ENCODE results near the gene SKIL. TPM values are rescaled to one million over a fixed set of nuclear protein-coding genes. Genes with fewer than 3 reads are reported as not detected.

SKIL gene
- polyA plus RNA-seq, 3 donors = 3.4 to 16.0 (median 13.3) TPM

- 90 to 96% (median 91%) methylated on average over 12 of the region's 12 CpGs for WGBS, 3 donors
- H3K27ac ChIP-seq (ENCODE audit: low read depth, low read length) = no peak overlapping the region
Observed at GRCh38 chr3:170346481-170347392, 10.8 kb upstream of the SKIL start.

GRCh38 chr3:170350515-170351413, 6.8 kb upstream of the SKIL start:
- WGBS, 3 donors = 61 to 86% (median 80%) methylated on average over 8 of the region's 8 CpGs
- no peak overlapping the region for H3K27ac ChIP-seq (ENCODE audit: low read depth, low read length)

GRCh38 chr3:170352936-170353335, 4.6 kb upstream of the SKIL start:
- no peak overlapping the region for H3K27ac ChIP-seq (ENCODE audit: low read depth, low read length)
- 52 to 81% (median 53%) methylated on average over 7 of the region's 7 CpGs for WGBS, 3 donors

GRCh38 chr3:170353485-170353884, 4.0 kb upstream of the SKIL start:
- no peak overlapping the region for H3K27ac ChIP-seq (ENCODE audit: low read depth, low read length)

GRCh38 chr3:170354760-170355159, 2.8 kb upstream of the SKIL start:
- 95 to 97% (median 96%) methylated on average over 4 of the region's 4 CpGs for WGBS, 3 donors
- H3K27ac ChIP-seq (ENCODE audit: low read depth, low read length) = no peak overlapping the region

DNA sequence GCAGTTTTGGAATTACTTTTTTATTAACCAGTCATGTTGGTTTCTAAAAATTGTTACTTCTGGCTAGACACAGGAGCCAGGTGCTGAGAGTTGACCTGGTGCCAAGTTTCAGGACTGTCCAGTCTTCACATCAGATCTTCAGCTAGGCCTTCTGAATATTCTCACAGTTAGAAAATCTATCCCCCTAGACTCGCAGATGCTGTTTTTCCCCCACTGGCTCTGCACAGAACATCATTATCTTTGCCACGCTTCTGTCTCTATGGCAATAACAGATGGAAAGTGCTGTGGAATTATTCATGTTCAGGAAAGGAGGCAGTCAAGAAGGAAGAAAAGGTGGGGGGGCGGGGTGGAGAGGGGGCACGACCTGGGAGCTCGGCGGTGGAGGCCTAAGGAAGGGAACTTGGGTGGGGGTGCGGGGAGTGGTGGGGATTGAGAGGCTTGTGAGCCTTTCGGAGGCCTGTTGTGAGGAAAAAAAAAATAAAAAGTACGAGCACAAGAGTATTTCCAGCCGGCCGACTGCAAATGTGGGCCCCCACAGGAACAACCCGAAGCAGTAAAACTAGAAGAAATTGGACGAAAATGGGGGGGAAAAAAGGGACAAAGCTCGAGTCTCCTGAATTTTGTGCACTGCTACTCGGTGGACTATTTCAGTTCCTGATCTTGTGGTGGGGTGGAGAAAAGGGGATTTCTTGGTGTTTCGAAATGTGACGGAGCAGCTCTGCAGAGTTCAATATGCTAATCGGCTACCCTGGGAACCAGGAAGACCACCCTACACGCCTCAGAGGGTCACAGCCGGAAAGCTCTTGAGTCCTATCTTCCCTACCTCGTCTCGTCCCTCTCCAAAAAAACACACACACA, 1.5 kb upstream of the SKIL start:
- H3K27ac ChIP-seq (ENCODE audit: low read depth, low read length) = peak overlapping the region; percentile 99
- 4 to 5% (median 5%) methylated on average over 22 of the region's 22 CpGs for WGBS, 3 donors

DNA sequence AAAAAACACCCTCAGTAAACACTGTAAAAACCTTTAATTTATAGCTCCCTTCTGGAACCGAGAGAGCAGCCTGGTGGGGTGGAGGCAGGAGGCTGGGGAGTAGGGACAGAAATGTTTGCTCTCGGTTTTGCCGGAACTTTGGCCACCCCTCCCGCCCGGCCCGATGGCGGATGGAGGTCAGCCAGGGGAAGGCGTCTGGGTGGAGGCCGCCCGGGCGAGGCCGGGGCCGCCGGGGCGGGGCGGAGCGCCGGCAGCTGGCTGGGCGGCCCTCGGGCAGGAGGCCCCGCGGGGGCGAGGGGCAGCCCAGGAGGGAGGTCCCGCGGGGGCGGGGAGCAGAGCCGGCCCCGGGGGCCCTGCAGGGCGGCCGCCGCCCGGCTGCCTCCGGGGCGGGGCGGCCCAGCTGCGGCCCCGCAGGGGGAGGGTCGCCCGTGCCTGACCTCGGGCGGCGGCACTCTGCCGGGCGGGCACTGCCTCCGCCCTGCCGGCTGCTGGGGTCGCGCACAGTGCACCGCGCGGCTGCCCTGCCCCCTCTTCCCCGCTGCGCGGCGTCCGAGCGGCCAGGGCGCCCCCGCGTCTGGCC, 829 bp upstream of the SKIL start:
- H3K27ac ChIP-seq (ENCODE audit: low read depth, low read length) = peak overlapping the region; percentile 99
- WGBS, 3 donors = 0 to 1% (median 0%) methylated on average over 10 to 60 of the region's 60 CpGs

DNA sequence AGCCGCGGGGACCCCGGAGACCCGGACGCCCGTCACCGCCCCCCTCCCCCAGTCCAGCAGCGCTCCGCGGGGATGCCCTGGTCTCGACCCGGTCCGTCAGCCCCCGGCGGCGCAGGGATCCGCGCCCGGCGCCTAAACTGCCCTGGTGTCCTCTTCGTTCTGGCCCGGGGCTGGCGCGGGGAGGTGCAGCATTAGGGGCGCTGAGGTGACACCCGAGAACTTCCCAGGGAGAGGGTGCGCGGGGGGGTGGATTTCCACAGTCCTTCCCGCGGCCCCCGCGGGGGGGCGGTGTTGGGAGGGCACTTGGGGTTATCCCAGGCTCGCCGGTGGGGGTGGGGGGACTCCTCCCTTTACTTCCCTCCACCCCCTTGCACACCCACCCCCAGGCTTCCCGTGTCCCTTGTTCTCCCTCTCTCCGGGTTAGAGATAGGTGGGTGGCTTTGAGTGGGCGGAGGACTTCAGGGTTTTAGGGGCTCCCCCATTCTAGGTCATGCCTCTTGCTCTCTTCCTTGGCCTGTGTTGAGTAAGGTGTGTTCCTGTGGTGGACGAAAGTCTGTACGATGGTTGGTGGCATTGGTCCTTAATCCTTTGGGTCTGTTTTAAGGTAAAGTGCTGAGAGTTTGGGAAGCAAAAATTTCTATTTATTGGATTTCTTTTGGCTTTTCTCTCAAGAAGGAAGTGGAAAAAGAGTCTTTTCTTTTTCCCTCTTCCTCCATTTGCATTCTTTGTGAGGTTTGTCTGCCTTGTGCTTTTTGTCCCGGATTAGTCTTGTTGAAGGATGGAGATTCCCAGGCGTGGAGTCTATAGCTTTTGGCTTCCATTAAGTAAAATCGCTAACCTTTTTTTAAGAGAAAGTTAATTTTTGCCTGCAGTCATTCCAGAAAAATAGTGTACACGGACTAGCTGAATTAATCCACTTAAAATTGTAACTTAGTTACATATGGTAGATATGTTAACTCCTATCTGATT, 811 bp downstream of the SKIL start:
- peak overlapping the region; percentile 99 for H3K27ac ChIP-seq (ENCODE audit: low read depth, low read length)
- 4 to 6% (median 5%) methylated on average over 30 to 44 of the region's 44 CpGs for WGBS, 3 donors

DNA sequence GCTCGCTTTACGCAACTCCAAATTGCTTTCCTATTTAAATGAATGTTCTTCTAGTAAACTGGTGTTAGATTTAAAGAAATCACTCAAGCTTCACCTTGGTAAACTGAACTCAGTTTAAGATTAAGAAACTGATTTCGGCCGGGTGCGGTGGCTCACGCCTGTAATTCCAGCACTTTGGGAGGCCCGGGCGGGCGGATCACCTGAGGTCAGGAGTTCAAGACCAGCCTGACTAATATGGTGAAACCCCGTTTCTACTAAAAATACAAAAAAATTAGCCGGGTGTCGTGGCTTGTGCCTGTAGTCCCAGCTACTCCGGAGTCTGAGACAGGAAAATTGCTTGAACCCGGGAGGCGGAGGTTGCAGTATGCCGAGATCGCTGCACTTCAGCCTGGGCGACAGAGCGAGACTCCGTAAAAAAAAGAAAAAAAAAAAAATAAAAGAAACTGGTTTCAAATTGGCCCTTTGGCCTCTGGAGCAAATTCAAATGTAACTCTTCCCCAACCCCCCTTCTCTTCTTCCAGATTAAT, 1.7 kb downstream of the SKIL start:
- WGBS, 3 donors = 84 to 89% (median 89%) methylated on average over 20 of the region's 20 CpGs

DNA sequence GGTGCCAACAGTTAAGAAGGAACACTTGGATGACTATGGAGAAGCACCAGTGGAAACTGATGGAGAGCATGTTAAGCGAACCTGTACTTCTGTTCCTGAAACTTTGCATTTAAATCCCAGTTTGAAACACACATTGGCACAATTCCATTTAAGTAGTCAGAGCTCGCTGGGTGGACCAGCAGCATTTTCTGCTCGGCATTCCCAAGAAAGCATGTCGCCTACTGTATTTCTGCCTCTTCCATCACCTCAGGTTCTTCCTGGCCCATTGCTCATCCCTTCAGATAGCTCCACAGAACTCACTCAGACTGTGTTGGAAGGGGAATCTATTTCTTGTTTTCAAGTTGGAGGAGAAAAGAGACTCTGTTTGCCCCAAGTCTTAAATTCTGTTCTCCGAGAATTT, 3.0 kb downstream of the SKIL start:
- 93 to 97% (median 94%) methylated on average over 5 of the region's 5 CpGs for WGBS, 3 donors
- no peak overlapping the region for H3K27ac ChIP-seq (ENCODE audit: low read depth, low read length)

More for the DNA sequence above, 1.7 kb downstream of the SKIL start:
- H3K27ac ChIP-seq (ENCODE audit: low read depth, low read length) = no peak overlapping the region

- 48 to 68% (median 65%) methylated on average over 5 of the region's 5 CpGs for WGBS, 3 donors
Observed at GRCh38 chr3:170360916-170361315, 3.4 kb downstream of the SKIL start.

GRCh38 chr3:170361711-170362110, 4.2 kb downstream of the SKIL start:
- no peak overlapping the region for H3K27ac ChIP-seq (ENCODE audit: low read depth, low read length)
- 68 to 89% (median 83%) methylated on average over 6 of the region's 6 CpGs for WGBS, 3 donors

More at GRCh38 chr3:170360916-170361315, 3.4 kb downstream of the SKIL start:
- no peak overlapping the region for H3K27ac ChIP-seq (ENCODE audit: low read depth, low read length)

GRCh38 chr3:170363471-170363994, 6.0 kb downstream of the SKIL start:
- 91 to 96% (median 95%) methylated on average over 11 of the region's 11 CpGs for WGBS, 3 donors
- H3K27ac ChIP-seq (ENCODE audit: low read depth, low read length) = no peak overlapping the region

GRCh38 chr3:170364965-170365364, 7.5 kb downstream of the SKIL start:
- no peak overlapping the region for H3K27ac ChIP-seq (ENCODE audit: low read depth, low read length)
- 79 to 90% (median 90%) methylated on average over 4 of the region's 4 CpGs for WGBS, 3 donors

DNA sequence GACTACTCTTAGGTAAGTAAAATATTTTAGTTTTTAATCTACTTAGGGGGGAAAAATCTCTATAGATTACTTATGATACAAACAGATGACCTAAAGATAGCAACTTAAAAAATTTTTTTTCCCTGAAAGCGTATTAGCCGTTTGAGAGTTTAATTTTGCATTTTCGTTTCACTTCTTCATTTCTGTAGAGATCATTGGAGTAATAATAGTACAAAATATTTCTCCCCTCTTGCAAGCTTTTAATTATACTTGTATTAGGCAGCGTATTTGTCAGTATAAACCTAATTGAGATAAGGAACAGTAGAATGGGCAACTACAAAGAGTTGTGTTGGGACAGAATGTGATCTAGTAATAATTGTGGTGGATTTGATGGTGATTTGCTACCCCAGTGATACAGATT, 10.3 kb downstream of the SKIL start:
- 81 to 89% (median 82%) methylated on average over 4 of the region's 4 CpGs for WGBS, 3 donors
- no peak overlapping the region for H3K27ac ChIP-seq (ENCODE audit: low read depth, low read length)

DNA sequence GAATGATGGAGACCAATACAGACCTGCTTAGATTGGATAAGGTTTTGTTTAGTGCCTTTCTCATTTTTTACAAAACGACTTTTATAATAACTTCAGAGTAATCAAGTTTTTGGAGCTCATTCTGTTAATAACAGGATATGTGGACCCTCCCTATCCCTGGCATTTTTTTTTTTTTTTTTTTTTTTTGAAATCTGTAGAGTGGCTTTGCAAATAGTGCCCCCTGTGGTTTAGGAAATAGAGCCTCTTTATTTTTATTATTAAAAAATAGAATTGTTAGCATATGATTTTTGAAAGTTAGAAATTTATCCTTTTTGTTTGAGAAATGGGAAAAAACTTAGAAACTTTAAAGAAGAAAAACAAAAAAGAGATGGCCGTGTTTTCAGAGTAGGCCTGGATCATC, 11.4 kb downstream of the SKIL start:
- WGBS, 3 donors = 74 to 82% (median 75%) methylated on average over 2 of the region's 2 CpGs
- no peak overlapping the region for H3K27ac ChIP-seq (ENCODE audit: low read depth, low read length)

Measured in adipose tissue (tissue), 3 donors.